Fibroblast of lung (primary cell): Measurements from ENCODE around the gene TSHZ1.

Experiments
- CTCF ChIP-seq, 2 donors: IDR thresholded peaks in 1 of 2; conservative IDR thresholded peaks in 1 of 2; 1 replicate in 1 of 2; 2 replicates in 1 of 2; pipeline ENCODE4 v1.5.1; 2011 to 2012; ENCODE audit warnings: low read length in 2 of 2, control low read depth in 1 of 2, inconsistent platforms in 1 of 2, low read depth in 1 of 2, mild to moderate bottlenecking in 1 of 2
- EZH2 ChIP-seq: IDR thresholded peaks from 2 replicates; pipeline ENCODE4 v1.5.1; 2012; ENCODE audit warnings: low read length, control low read depth, mild to moderate bottlenecking; ENCODE audit errors: missing control alignments

GRCh38 chr18:75284566-75284965 lies 74.0 kb downstream of the TSHZ1 start:
- no peak for TF ChIP-seq CTCF (conservative IDR thresholded peaks at IDR 0.05 in 1 of 2, IDR thresholded peaks at IDR 0.05 in 1 of 2; ENCODE audit: low read depth in 1 of 2, low read length in 2 of 2)
- TF ChIP-seq EZH2 = no peak
